ACHN (cell line): ENCODE results near the gene SMC5.
A peak's percentile ranks its signal among the peaks of the same experiment; 100 is the strongest.
"Not testable (repeated sequence)": the region's sequence is repeated elsewhere in the genome, so short reads cannot be mapped to it uniquely, and the experiment has no call there.

Experiments
- DNase-seq: peaks from one replicate; pipeline ENCODE4 v3.0.0-alpha.2; 2015
- in situ Hi-C: cut with HindIII; loops from 2 replicates; pipeline ENCODE4 v1.10.0; 2017; ENCODE audit warnings: low sequenced_read_pairs, low pct_ligation_motif_present, low pct_unique_long_range_greater_than_20kb

The SMC5 gene

GRCh38 chr9:70258692-70259511 is at the start of gene SMC5:
TSS of gene SMC5 (plus strand) at chr9:70258978. CDS start at chr9:70259079, 101 bp downstream.
- in situ Hi-C loops: no loop called here
- DNase-seq: peak; percentile 86

DNA sequence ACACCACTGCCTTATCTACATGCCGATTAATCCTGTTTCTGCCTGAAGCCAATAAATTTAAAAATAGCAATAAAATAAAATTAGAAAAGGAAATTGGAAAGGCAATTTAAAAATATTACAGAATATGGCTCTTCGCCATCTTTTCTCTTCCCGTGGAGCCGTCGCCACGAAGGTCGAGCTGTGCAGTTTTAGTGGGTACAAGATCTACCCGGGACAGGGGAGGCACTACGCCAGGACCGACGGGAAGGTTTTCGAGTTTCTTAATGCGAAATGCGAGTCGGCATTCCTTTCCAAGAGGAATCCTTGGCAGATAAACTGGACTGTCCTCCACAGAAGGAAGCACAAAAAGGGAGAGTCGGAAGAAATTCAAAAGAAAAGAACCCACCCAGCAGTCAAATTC is 41.7 kb upstream of the SMC5 start:
- DNase-seq: no peak
- in situ Hi-C loops: no loop called here

DNA sequence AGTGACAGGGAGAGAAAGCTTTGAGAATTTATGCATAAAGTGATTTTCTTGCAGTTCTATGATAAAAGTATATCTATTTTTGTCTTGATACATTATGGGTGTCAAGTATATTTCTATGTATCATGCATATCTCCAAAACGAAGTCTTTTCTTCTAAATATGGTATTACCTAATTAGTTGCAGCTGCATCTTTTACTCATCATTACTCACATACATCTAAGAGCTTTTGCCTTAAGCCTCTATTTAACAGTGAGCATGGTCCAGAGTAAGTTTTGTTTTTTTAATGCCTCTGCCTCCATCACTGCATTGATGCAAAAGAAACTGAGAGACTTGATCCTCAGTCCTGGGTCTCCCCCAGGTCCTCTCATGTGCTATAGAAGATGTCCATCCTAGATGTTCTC is 40.0 kb upstream of the SMC5 start:
- no peak for DNase-seq
- in situ Hi-C loops: no loop called here

GRCh38 chr9:70220216-70220615 is 38.6 kb upstream of the SMC5 start:
- no peak for DNase-seq
- in situ Hi-C loops: no loop called here

- in situ Hi-C loops: no loop called here
- no peak for DNase-seq
These were observed 36.4 kb upstream of the SMC5 start for GRCh38 chr9:70222354-70222753.

DNA sequence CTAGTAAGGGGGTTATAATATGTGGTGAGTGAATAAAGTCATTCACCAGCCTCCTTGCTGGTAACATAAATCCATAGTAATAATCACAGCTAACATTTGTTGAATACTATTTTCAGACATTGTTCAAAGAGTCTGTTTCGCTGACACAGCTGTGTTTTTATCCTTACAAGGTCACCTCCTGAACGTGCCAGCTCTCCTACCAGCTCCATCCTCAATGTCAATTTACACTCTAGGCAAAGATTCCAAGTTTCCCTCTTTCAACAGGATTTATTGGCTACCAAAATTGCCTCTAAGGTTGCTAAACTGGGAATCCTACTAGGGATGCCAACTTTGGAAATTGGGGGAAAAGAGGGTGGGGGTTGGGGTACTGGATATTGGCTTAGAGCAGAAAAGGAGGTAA is 30.7 kb upstream of the SMC5 start:
- in situ Hi-C loops: no loop called here
- no peak for DNase-seq

GRCh38 chr9:70228611-70229010 is 30.2 kb upstream of the SMC5 start:
- no peak for DNase-seq
- in situ Hi-C loops: no loop called here

- in situ Hi-C loops: no loop called here
- no peak for DNase-seq
These were observed 29.8 kb upstream of the SMC5 start for GRCh38 chr9:70229026-70229425.

DNA sequence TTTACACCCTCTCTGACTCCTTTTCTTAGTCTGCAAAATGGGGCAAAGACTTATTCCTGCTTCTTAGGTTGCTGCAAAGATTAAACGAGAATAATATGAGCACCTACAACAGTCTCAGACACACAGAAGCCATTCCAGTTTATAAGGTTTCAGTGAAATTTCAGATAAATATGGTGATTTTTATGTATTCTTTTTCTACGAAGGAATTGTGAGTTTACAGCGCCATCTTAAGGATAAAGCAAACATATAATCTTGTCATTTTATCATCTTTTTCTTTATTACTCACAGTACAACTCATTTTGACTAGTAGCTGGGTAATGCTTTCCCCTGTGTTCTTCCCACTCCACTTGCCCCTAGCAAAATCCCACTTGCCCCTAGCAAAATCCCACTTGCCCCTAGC is 29.2 kb upstream of the SMC5 start:
- in situ Hi-C loops: no loop called here
- DNase-seq: peak; percentile 33

- no peak for DNase-seq
- in situ Hi-C loops: no loop called here
These were observed 26.3 kb upstream of the SMC5 start for GRCh38 chr9:70232476-70232875.

GRCh38 chr9:70234208-70234607 is 24.6 kb upstream of the SMC5 start:
- in situ Hi-C loops: not testable (repeated sequence)

GRCh38 chr9:70245952-70246351 is 12.8 kb upstream of the SMC5 start:
- in situ Hi-C loops, DNase-seq: not testable (repeated sequence)

More at GRCh38 chr9:70234208-70234607, 24.6 kb upstream of the SMC5 start:
- DNase-seq: not testable (repeated sequence)

- in situ Hi-C loops: no loop called here
- DNase-seq: no peak
These were observed 8.6 kb upstream of the SMC5 start for GRCh38 chr9:70250221-70250620.

DNA sequence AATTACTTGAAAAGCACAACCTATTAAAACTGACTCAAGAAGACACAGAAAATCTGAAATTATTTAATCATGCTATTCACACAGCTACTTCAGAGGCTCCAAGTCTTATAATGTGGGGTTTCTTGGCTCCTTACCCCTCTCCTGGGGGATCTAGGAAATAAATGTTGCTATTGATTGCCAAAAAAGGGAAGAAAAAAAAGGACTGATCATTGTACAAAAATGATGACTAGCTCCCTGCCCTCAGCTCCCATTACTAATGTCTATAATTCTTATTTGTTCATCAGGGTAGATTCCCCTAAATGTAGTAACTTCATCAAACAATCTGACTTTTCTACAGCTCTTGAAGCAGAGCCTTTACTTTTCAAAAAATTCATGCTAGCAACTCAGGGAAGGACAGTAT is 3.3 kb upstream of the SMC5 start:
- in situ Hi-C loops: no loop called here
- no peak for DNase-seq

GRCh38 chr9:70256123-70256551 is 2.6 kb upstream of the SMC5 start:
- in situ Hi-C loops: no loop called here
- DNase-seq: no peak

DNA sequence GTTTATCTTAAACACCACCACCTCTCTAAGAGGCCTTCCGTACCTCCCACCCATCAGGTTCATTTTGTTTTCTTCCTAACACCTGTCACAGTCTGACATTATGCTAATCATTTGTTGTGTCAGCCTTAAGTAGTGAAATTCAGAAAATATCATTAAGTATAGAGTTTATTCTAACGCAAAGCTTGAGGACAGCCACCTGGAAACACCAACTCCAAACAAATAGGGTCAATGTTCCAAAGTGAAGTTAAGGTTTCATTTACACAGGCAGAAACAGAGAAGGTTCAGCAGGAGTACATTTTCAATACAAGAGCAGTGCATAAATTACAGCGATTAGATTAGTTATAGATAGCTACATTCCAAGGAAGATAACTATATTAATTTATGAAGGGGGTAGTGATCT is 1.3 kb upstream of the SMC5 start:
- in situ Hi-C loops: no loop called here
- DNase-seq: no peak

DNA sequence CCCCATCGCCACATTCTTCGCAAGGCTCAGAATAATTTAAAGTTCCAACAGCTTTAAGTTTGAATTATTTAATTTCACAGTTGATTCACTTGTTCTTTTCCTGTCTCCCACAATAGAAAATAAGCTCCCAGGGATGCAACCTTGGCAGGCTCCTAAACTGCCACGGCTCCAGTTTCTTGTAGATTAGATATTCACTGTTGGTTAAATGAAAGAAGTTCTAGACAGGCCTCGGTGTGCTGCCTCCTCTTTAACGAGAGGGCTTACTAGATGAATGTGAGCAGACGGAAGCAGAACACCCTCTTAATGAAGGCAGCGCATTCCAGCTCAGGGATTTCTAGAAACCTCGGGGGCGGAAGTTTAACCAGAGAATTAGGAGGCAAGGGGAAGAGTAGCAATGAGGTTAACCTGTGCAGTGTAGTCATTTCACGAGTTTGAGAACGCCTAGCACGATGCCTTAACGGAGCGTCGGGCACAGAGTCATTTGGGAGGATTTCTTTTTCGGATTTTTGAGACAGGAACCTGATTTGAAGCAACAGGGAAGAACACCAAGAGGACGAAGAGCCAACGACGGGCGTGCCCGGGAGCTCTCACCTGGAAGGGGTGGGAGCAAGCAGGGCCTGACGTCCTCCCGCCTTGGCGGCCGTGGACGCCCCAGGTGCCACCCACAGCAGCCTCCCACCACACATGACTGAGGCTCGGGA is 637 bp upstream of the SMC5 start:
- in situ Hi-C loops: no loop called here
- peak; percentile 43 for DNase-seq

- no peak for DNase-seq
- in situ Hi-C loops: no loop called here
These were observed 679 bp downstream of the SMC5 start for GRCh38 chr9:70259512-70259802.

- in situ Hi-C loops: no loop called here
- no peak for DNase-seq
These were observed 1.2 kb downstream of the SMC5 start for GRCh38 chr9:70260007-70260443.

DNA sequence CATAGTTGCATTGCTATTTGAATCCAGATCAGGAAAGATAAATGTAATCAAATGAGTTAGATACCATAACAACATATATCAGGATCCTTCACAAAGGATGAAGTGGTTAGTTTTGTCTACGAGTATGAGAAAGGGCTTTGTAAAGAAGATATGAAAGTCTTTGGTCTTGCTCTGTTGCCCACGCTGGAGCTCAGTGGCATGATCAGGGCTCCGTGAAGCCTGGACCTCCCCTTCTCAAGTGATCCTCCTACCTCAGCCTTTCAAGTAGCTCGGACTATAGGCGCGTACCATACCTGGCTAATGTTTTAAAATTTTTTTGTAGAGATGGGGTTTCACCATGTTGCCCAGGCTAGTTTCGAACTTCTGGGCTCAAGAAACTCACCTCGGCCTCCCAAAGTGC is 1.8 kb downstream of the SMC5 start:
- in situ Hi-C loops: no loop called here
- no peak for DNase-seq
